ENCODE data around the gene DNAJC12. TPM values are rescaled to one million over a fixed set of nuclear protein-coding genes. Genes with fewer than 3 reads are reported as not detected.

The DNAJC12 gene
- total RNA-seq, 3 donors from 2014 or later (not counting 1 experiment from before 2014, with no cell fraction given), result not detected

GRCh38 chr10:67803588-67804394, 34.2 kb downstream of the DNAJC12 start:
- Mint-ChIP-seq H3K4me1 (no peaks in the 10 kb centered on the region), H3K27me3 (ENCODE audit: low read depth in 2 of 2) (peaks cover 0 to 14% of the 10 kb centered on the region in 2 donors), H3K9me3 (no peaks in the 10 kb centered on the region), H3K4me3 (no peak overlapping the region), H3K27ac (no peak overlapping the region), H3K36me3 (no peaks in the 10 kb centered on the region)
- no peak overlapping the region for H3K27ac ChIP-seq (ENCODE audit: low read length)
- TF ChIP-seq CTCF (IDR thresholded peaks at IDR 0.05), result no peak
- no peaks in the 10 kb centered on the region for H3K27me3 ChIP-seq (ENCODE audit: control insufficient read depth, insufficient read depth, low read length)
- no peaks in the 10 kb centered on the region for H3K36me3 ChIP-seq (ENCODE audit: control insufficient read depth, insufficient read depth, low read length)
- WGBS (ENCODE audit: insufficient coverage), result 60% methylated on average over 1 of the region's 3 CpGs
- no peaks in the 10 kb centered on the region for H3K4me1 ChIP-seq (ENCODE audit: control insufficient read depth, insufficient read depth, low read length)
- no peak overlapping the region for H3K4me3 ChIP-seq (ENCODE audit: low read length)
- DNase-seq, result no peak
- intact Hi-C loops (cut with micrococcal nuclease), result no loop called here
- no peak for ATAC-seq
- H3K9me3 ChIP-seq (ENCODE audit: control insufficient read depth, insufficient read depth, low read length), result no peaks in the 10 kb centered on the region

- DNase-seq (no peak), ATAC-seq (no peak)
- WGBS (ENCODE audit: insufficient coverage), result 90% methylated on average over 6 of the region's 10 CpGs
- H3K4me1 ChIP-seq (ENCODE audit: control insufficient read depth, insufficient read depth, low read length), result no peaks in the 10 kb centered on the region
- Mint-ChIP-seq H3K4me3 (no peak overlapping the region), H3K9me3 (no peaks in the 10 kb centered on the region), H3K4me1 (no peaks in the 10 kb centered on the region), H3K27me3 (ENCODE audit: low read depth in 2 of 2) (peaks cover 0 to 6% of the 10 kb centered on the region in 2 donors), H3K36me3 (no peaks in the 10 kb centered on the region), H3K27ac (no peak overlapping the region)
- no peaks in the 10 kb centered on the region for H3K36me3 ChIP-seq (ENCODE audit: control insufficient read depth, insufficient read depth, low read length)
- intact Hi-C loops (cut with micrococcal nuclease), result no loop called here
- no peak overlapping the region for H3K27ac ChIP-seq (ENCODE audit: low read length)
- TF ChIP-seq CTCF (IDR thresholded peaks at IDR 0.05), result no peak
- no peaks in the 10 kb centered on the region for H3K9me3 ChIP-seq (ENCODE audit: control insufficient read depth, insufficient read depth, low read length)
- no peaks in the 10 kb centered on the region for H3K27me3 ChIP-seq (ENCODE audit: control insufficient read depth, insufficient read depth, low read length)
- H3K4me3 ChIP-seq (ENCODE audit: low read length), result no peak overlapping the region
Observed at GRCh38 chr10:67802767-67803538, 35.0 kb downstream of the DNAJC12 start.

GRCh38 chr10:67801118-67801517, 36.9 kb downstream of the DNAJC12 start:
- intact Hi-C loops (cut with micrococcal nuclease), result no loop called here
- H3K9me3 Mint-ChIP-seq, result no peaks in the 10 kb centered on the region
- DNase-seq (no peak), ATAC-seq (no peak)
- no peak overlapping the region for H3K27ac ChIP-seq (ENCODE audit: low read length)
- H3K4me1 Mint-ChIP-seq, result no peaks in the 10 kb centered on the region
- H3K4me3 ChIP-seq (ENCODE audit: low read length), result no peak overlapping the region
- no peaks in the 10 kb centered on the region for H3K36me3 ChIP-seq (ENCODE audit: control insufficient read depth, insufficient read depth, low read length)
- no peaks in the 10 kb centered on the region for H3K36me3 Mint-ChIP-seq
- no peaks in the 10 kb centered on the region for H3K4me1 ChIP-seq (ENCODE audit: control insufficient read depth, insufficient read depth, low read length)
- TF ChIP-seq CTCF (IDR thresholded peaks at IDR 0.05), result no peak
- no peaks in the 10 kb centered on the region for H3K27me3 ChIP-seq (ENCODE audit: control insufficient read depth, insufficient read depth, low read length)
- WGBS (ENCODE audit: insufficient coverage), result 100% methylated on average over 1 of the region's 1 CpG
- H3K27me3 Mint-ChIP-seq (ENCODE audit: low read depth in 2 of 2), result no peaks in the 10 kb centered on the region
- no peak overlapping the region for H3K4me3 Mint-ChIP-seq
- H3K9me3 ChIP-seq (ENCODE audit: control insufficient read depth, insufficient read depth, low read length), result no peaks in the 10 kb centered on the region
- H3K27ac Mint-ChIP-seq, result no peak overlapping the region

Measured in natural killer cell (primary cell).